VCaP (cell line): Measurements from ENCODE around the gene AP4B1.

ENCODE experiments used
- H3K27ac ChIP-seq: fragments of 450-650 bp; 2 replicates; pipeline ENCODE4 v1.5.1; 2017
- TF ChIP-seq, protein P1 (sequence below): fragments of 450-650 bp; conservative IDR thresholded peaks from 2 replicates; pipeline ENCODE4 v1.5.1; 2017; ENCODE audit warnings: mild to moderate bottlenecking, moderate library complexity

Gene AP4B1

DNA sequence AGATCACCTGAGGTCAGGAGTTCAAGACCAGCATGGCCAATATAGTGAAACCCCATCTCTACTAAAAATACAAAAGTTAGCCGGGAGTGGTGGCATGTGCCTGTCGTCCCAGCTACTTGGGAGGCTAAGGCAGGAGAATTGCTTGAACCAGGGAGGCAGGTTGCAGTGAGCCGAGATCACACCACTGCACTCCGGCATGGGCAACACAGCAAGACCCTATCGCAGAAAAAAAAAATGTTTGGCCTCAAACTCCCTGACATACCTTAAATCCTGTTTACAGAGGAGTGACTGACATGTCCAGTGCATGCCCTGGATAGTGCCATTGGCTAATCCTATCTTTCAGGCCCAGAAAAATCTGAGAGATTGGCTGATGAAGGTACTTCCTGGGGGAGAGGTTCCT, 12.4 kb upstream of the AP4B1 start:
- no peak overlapping the region for H3K27ac ChIP-seq
- TF ChIP-seq, protein P1, sequence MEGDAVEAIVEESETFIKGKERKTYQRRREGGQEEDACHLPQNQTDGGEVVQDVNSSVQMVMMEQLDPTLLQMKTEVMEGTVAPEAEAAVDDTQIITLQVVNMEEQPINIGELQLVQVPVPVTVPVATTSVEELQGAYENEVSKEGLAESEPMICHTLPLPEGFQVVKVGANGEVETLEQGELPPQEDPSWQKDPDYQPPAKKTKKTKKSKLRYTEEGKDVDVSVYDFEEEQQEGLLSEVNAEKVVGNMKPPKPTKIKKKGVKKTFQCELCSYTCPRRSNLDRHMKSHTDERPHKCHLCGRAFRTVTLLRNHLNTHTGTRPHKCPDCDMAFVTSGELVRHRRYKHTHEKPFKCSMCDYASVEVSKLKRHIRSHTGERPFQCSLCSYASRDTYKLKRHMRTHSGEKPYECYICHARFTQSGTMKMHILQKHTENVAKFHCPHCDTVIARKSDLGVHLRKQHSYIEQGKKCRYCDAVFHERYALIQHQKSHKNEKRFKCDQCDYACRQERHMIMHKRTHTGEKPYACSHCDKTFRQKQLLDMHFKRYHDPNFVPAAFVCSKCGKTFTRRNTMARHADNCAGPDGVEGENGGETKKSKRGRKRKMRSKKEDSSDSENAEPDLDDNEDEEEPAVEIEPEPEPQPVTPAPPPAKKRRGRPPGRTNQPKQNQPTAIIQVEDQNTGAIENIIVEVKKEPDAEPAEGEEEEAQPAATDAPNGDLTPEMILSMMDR: no peak

DNA sequence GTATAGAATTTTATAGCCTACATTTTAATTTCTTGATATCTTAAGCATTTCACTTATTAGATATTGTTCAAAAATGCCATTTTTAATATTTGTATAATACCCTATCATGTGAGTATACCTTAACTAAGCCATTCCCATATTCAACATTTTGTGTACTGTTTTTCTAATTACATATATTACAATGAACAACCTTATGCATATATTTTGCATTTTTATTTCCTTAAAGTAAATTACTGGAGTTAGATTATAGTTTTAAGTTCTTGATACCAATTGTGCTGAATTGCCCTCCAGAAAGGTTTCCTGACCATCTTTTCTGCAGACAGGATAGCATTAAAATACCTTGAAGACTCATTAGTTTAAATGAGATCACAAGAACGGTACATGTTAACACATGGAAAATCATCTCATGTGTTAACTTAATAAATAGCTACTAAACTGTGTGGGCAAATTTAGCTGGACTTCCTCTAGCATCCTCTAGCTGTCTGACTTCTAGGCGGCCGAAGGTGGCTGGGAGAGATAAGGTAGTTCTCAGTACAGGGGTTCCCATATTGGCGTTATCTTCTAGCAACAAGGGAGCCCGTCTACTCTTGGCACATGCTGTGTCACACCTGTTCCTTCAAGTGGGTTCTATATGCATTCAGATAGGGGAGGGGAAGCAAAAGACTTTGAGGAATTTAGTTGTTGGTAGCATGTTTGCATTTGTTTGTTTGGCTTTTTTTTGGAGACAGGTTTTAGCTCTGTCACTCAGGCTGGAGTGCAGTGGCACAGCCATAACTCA, 9.5 kb upstream of the AP4B1 start:
- H3K27ac ChIP-seq: no peak overlapping the region
- TF ChIP-seq, protein P1: no peak

DNA sequence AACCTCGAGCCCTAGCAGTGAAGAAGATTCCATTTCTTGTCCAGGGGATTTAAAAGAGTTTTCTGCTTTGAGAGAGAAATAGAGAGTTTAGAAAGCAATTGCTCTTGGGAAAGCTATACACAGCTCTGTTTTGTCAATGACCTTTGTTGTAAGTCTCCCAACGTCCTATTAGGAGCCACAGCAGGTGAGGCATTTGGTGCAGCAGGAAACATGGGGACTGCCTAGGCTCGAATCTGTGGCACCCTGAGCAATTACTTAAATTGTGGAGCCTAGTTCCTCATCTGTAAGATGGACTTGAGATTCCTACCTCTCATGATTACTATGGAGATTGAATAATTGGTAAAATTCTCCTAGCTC, 8.7 kb upstream of the AP4B1 start:
- TF ChIP-seq, protein P1: no peak
- H3K27ac ChIP-seq: peak overlapping the region; percentile 66

DNA sequence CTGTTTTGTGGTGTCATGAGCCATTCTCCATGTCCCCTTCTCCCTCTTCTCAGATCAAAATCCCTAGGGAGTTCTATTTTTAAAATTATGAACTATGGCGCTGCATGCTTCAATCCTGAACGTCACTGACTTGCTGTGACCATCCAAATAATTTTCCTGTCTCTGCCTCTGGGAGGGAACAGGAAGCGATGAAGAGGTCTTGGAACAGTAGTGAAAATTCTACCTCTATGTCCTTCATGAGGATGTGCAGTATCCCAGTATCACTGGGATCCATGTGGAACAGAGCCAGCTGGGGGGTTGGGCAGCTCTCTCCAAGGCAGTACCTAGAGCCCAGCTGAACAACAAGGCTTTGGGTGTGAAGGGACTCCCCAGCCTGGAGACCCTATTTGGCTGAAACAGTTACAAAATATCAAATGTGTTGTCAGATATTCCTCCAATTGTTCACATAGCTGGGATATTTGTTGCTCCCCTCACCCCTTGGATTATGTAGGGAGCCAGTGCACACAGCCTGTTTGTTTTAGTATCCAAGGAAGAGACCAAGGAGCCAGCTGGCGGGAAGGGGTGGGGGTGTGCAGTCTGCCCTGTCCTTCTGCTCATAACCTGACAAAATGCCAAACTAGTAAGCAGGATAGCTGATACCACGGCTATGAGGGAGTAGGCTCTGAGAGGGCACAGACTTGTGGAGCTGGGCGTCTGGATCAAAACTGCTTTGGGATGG, 8.2 kb upstream of the AP4B1 start:
- TF ChIP-seq, protein P1: no peak
- peak overlapping the region; percentile 66 for H3K27ac ChIP-seq

DNA sequence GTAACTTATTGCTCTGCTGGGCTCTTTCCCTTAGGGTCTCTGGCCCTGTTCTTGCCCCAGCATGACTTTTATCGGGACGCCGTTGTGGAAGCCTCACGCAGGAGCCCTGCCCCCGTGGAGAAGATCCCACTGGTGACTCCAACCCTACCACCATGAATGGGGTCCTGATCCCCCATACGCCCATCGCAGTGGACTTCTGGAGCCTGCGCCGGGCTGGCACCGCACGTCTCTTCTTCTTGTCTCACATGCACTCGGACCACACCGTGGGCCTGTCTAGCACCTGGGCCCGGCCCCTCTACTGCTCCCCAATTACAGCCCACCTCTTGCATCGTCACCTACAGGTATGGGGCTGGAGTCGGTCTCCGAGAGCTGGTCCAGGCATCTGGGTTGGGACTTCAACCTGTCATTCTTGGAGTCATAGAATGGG, 849 bp upstream of the AP4B1 start:
- TF ChIP-seq, protein P1: peak; percentile 12; the same call in 1 of the 2 replicates
- peak overlapping the region; percentile 77 for H3K27ac ChIP-seq

DNA sequence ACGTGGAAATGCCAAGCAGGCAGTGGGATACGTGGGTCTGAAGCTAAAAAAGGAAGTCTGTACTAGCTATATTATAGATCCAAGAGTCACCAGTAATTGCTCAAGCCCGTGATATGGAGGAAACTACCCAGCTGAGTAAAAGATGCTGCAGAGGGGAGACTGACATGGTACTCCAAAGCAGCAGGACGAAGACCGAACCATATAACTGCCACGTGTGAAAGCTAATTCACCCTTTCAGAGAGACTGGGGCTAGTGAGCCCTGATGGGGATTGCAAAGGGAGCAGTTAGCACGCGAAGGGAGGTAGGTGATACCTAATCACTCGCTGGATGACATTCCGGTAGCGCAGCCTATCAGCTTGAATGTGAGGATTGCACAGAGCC, 316 bp downstream of the AP4B1 start:
- H3K27ac ChIP-seq: peak overlapping the region; percentile 77
- TF ChIP-seq, protein P1: no peak

DNA sequence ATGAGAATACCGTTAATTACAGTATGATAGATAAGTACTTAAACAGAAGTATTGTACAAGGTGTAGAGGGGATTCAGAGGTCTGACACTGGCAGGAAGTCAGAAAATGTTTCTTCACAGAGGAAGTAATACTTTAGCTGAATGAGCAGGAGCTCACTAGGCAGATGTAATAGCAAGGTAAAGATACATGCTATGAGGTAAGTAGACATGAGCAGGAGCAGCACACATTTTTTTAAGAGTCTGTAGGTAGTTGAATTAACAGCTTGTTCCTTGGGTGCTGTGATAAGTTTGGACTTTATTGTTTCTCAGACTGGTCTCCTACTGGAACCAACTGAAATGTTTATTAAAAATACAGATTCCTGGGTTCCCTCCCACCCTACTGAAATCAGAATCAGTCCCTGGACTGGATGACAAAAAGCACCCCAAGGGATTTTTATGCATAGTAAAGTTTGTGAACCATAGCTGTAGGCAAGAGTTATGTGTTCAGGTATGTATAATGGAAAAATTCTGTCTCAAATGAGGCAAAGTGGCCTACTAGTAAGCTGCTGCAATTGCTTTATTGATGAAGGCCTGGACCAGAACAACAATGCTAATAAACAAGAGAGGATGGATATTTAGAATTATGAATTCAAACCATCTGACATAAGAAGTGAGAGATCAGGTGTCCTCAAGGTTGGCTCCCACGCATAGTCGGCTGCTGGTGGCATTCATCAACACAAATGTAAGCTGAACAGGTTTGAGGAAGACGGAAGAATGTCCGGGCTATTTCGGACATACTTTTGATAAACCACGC, 902 bp downstream of the AP4B1 start:
- TF ChIP-seq, protein P1: no peak
- peak overlapping the region; percentile 77 for H3K27ac ChIP-seq
